ENCODE measurements around the gene PHIP.

GRCh38 chr6:78908621-78909020 is 169.4 kb downstream of the PHIP start:
- no peak for TF ChIP-seq CTCF (IDR thresholded peaks at IDR 0.05)
- TF ChIP-seq POLR2A (IDR thresholded peaks at IDR 0.05) = no peak
- no peak for TF ChIP-seq POLR2AphosphoS5 (IDR thresholded peaks at IDR 0.05)
- no peak for TF ChIP-seq EP300 (IDR thresholded peaks at IDR 0.05)
